IMR-90 (cell line): ENCODE results near the gene PCGF6. TPM values are rescaled to one million over a fixed set of nuclear protein-coding genes. Genes with fewer than 3 reads are reported as not detected.
A peak's percentile ranks its signal among the peaks of the same experiment; 100 is the strongest.

Source experiments
- ATAC-seq: fragments of 200-7000 bp; cut with Tn5 transposase; 2 replicates; pipeline ENCODE4 v1.9.1; 2020; ENCODE audit warnings: low read depth, mild to moderate bottlenecking, moderate library complexity
- BruUV-seq: library from RNA; stranded (reverse); fragments of 400-500 nt; replicated peaks from 2 replicates; lab custom pipeline; 2021; lab: Mats Ljungman, UMichigan
- CTCF ChIA-PET: fragments of 300-600 bp; formaldehyde crosslinking; extraction: SDS; loops from one replicate; lab custom pipeline; 2021; ENCODE audit warnings: antibody characterized with exemption; lab: Yijun Ruan, JAX
- POLR2A ChIA-PET: fragments of 300-600 bp; sonication (Branson Sonifier 250); formaldehyde crosslinking; loops from one replicate; lab custom pipeline; 2022; ENCODE audit warnings: antibody characterized with exemption; ENCODE audit not compliant: unreplicated experiment; lab: Charles Lee
- DNase-seq: peaks from one replicate; pipeline ENCODE4 v3.0.0; 2013
- H2AFZ ChIP-seq: replicated peaks from 2 replicates; pipeline ENCODE3; 2013; ENCODE audit warnings: low read length, mild to moderate bottlenecking; ENCODE audit not compliant: poor library complexity
- H2AK5ac ChIP-seq: 2 replicates; pipeline ENCODE4 v1.6.1; 2013; ENCODE audit warnings: low read depth, low read length, inconsistent platforms
- H2AK9ac ChIP-seq: replicated peaks from 2 replicates; pipeline ENCODE3; 2013; ENCODE audit warnings: mild to moderate bottlenecking, low read depth, low read length, moderate library complexity; ENCODE audit not compliant: poor library complexity
- H2BK120ac ChIP-seq: 2 replicates; pipeline ENCODE4 v1.6.1; 2013; ENCODE audit warnings: low read depth, low read length, inconsistent platforms
- H2BK15ac ChIP-seq: 3 replicates; pipeline ENCODE4 v1.6.1; 2013; ENCODE audit warnings: low read depth, low read length, inconsistent platforms
- H2BK20ac ChIP-seq: 2 replicates; pipeline ENCODE4 v1.6.1; 2013; ENCODE audit warnings: low read depth, mild to moderate bottlenecking, inconsistent platforms, low read length, moderate library complexity
- H2BK5ac ChIP-seq: 2 replicates; pipeline ENCODE4 v1.6.1; 2013; ENCODE audit warnings: mild to moderate bottlenecking, low read depth, low read length, inconsistent platforms; ENCODE audit not compliant: poor library complexity, severe bottlenecking
- H3K14ac ChIP-seq: replicated peaks from 2 replicates; pipeline ENCODE4 v1.6.1; 2013; ENCODE audit warnings: low read depth, low read length, inconsistent platforms
- H3K18ac ChIP-seq: 2 replicates; pipeline ENCODE4 v1.6.1; 2013; ENCODE audit warnings: low read depth, low read length, control low read depth
- H3K23ac ChIP-seq: 2 replicates; pipeline ENCODE4 v1.6.1; 2013; ENCODE audit warnings: low read depth, low read length, inconsistent platforms
- H3K27ac ChIP-seq: 2 replicates; pipeline ENCODE4 v1.5.1; 2013; ENCODE audit warnings: mild to moderate bottlenecking, control low read depth, low read length; ENCODE audit not compliant: insufficient read depth
- H3K27me3 ChIP-seq: 2 replicates; pipeline ENCODE4 v1.6.1; 2013; ENCODE audit warnings: low read length; ENCODE audit not compliant: control insufficient read depth, insufficient read depth
- H3K36me3 ChIP-seq: 2 replicates; pipeline ENCODE4 v1.6.1; 2013; ENCODE audit warnings: low read length, mixed read lengths; ENCODE audit not compliant: control insufficient read depth, insufficient read depth
- H3K4ac ChIP-seq: 2 replicates; pipeline ENCODE4 v1.6.1; 2013; ENCODE audit warnings: low read depth, low read length, inconsistent platforms
- H3K4me1 ChIP-seq: 2 replicates; pipeline ENCODE4 v1.6.1; 2013; ENCODE audit warnings: low read length, mixed read lengths; ENCODE audit not compliant: control insufficient read depth, insufficient read depth
- H3K4me2 ChIP-seq: 2 replicates; pipeline ENCODE4 v1.6.1; 2013; ENCODE audit warnings: low read depth, mild to moderate bottlenecking, control low read depth, low read length, moderate library complexity
- H3K4me3 ChIP-seq: 2 replicates; pipeline ENCODE4 v1.5.1; 2013; ENCODE audit warnings: low read depth, mild to moderate bottlenecking, control low read depth, low read length, moderate library complexity; ENCODE audit not compliant: insufficient read depth
- H3K56ac ChIP-seq: 2 replicates; pipeline ENCODE4 v1.6.1; 2013; ENCODE audit warnings: low read length, inconsistent platforms; ENCODE audit not compliant: insufficient read depth; ENCODE audit errors: extremely low read depth
- H3K79me1 ChIP-seq, 2 experiments: 2 replicates each; pipeline ENCODE4 v1.6.1; 2013; ENCODE audit warnings: low read length in 2 of 2, inconsistent platforms in 1 of 2, low read depth in 1 of 2
- H3K9ac ChIP-seq: 2 replicates; pipeline ENCODE4 v1.6.1; 2013; ENCODE audit warnings: low read depth, low read length, control low read depth
- H3K9me1 ChIP-seq: 2 replicates; pipeline ENCODE4 v1.6.1; 2013; ENCODE audit warnings: low read length, inconsistent platforms; ENCODE audit not compliant: insufficient read depth
- H3K9me3 ChIP-seq: 2 replicates; pipeline ENCODE4 v1.6.1; 2013; ENCODE audit warnings: low read length; ENCODE audit not compliant: control insufficient read depth, insufficient read depth
- H4K20me1 ChIP-seq: 2 replicates; pipeline ENCODE4 v1.6.1; 2013; ENCODE audit warnings: low read length, inconsistent platforms; ENCODE audit not compliant: insufficient read depth
- H4K5ac ChIP-seq: 2 replicates; pipeline ENCODE4 v1.6.1; 2013; ENCODE audit warnings: mild to moderate bottlenecking, low read depth, low read length, control low read depth
- H4K8ac ChIP-seq, 2 experiments: 2 replicates each; pipeline ENCODE4 v1.6.1; 2013; ENCODE audit warnings: low read depth in 2 of 2, low read length in 2 of 2, control low read depth in 1 of 2, inconsistent platforms in 1 of 2
- H4K91ac ChIP-seq: 2 replicates; pipeline ENCODE4 v1.6.1; 2013; ENCODE audit warnings: low read depth, low read length, inconsistent platforms; ENCODE audit not compliant: insufficient read depth
- CEBPB ChIP-seq: IDR thresholded peaks from 2 replicates; pipeline ENCODE4 v1.6.1; 2012; ENCODE audit warnings: low read depth, low read length, improper control_type of control experiment
- CHD1 ChIP-seq: IDR thresholded peaks from 2 replicates; pipeline ENCODE4 v1.6.1; 2012; ENCODE audit warnings: low read depth, low read length, improper control_type of control experiment
- CTCF ChIP-seq: conservative IDR thresholded peaks from 2 replicates; pipeline ENCODE4 v1.5.1; 2012; ENCODE audit warnings: mild to moderate bottlenecking, low read depth, low read length, improper control_type of control experiment
- MAZ ChIP-seq: IDR thresholded peaks from 2 replicates; pipeline ENCODE4 v1.6.1; 2012; ENCODE audit warnings: low read depth, mild to moderate bottlenecking, low read length, improper control_type of control experiment, moderate library complexity, borderline replicate concordance
- MXI1 ChIP-seq: IDR thresholded peaks from 2 replicates; pipeline ENCODE4 v1.6.1; 2012; ENCODE audit warnings: low read depth, mild to moderate bottlenecking, low read length, moderate library complexity, borderline replicate concordance
- NFE2L2 ChIP-seq: fragments of 150-350 bp; IDR thresholded peaks from 2 replicates; pipeline ENCODE4 v1.6.1; 2016; ENCODE audit warnings: low read depth, mild to moderate bottlenecking, low read length
- POLR2A ChIP-seq: IDR thresholded peaks from 2 replicates; pipeline ENCODE4 v1.6.1; 2012; ENCODE audit warnings: mild to moderate bottlenecking, low read depth, low read length
- SMC3 ChIP-seq: fragments of 150-350 bp; IDR thresholded peaks from 2 replicates; pipeline ENCODE4 v1.6.1; 2016; ENCODE audit warnings: low read depth, mild to moderate bottlenecking, antibody characterized with exemption, low read length, moderate library complexity
- USF2 ChIP-seq: fragments of 150-350 bp; IDR thresholded peaks from 2 replicates; pipeline ENCODE4 v1.6.1; 2017; ENCODE audit warnings: mild to moderate bottlenecking, antibody characterized with exemption, low read length, low read depth
- WGBS, 2 experiments: methylation state at CpG; one replicate each; pipeline versions ENCODE4 v1.1.5 to v1.1.7; 2013; ENCODE audit warnings: missing lambda C conversion rate in 2 of 2; ENCODE audit not compliant: insufficient read length in 1 of 2; ENCODE audit errors: extremely low coverage in 2 of 2; 5-methylcytosine and 5-hydroxymethylcytosine counted together
- dilution Hi-C: fragments of 300-500 bp; cut with HindIII; formaldehyde crosslinking; loops from one replicate; pipeline ENCODE4 v1.14.3; 2018; ENCODE audit warnings: low sequenced_read_pairs; ENCODE audit not compliant: unreplicated experiment
- in situ Hi-C: fragments of 300-500 bp; cut with MboI; formaldehyde crosslinking; loops from 3 replicates; pipeline ENCODE4 v1.14.3; 2019; ENCODE audit warnings: low sequenced_read_pairs, inconsistent platforms, mixed read lengths
- intact Hi-C: fragments of 100-400 bp; cut with micrococcal nuclease; formaldehyde crosslinking; loops from 2 replicates; pipeline ENCODE4 v1.10.0; 2022
- polyA plus RNA-seq, 3 experiments: library from polyadenylated mRNA; depleted of rRNA; stranded (reverse); fragments of >200 nt; gene quantifications; 2 replicates each; pipeline ENCODE4 v1.2.3, GENCODE V29; 2012; ENCODE audit warnings: low replicate concordance in 1 of 3
- total RNA-seq: library from RNA; depleted of rRNA; stranded (reverse); fragments of >200 nt; gene quantifications from 2 replicates; pipeline ENCODE4 v1.2.3, GENCODE V29; 2012

The PCGF6 gene
- total and polyA plus RNA-seq, 2 of the 4 experiments (the other 2 are of a cell fraction): 4.9 to 6.5 TPM

GRCh38 chr10:103367782-103368518 is 17.0 kb upstream of the PCGF6 start, which contains the start of gene TAF5:
TSS of gene TAF5 (plus strand) at chr10:103367976. CDS start at chr10:103367990, 14 bp downstream.
- Histone ChIP-seq H2BK120ac (no peak within 1 kb of the TSS), H3K14ac (0 out of 2 replicates have a peak within 1 kb of the TSS, but pooled peaks have one; percentile 39), H4K91ac (peak within 1 kb of the TSS; percentile 31), H3K23ac (peak within 1 kb of the TSS; percentile 74; the same call in 1 of the 2 replicates), H3K36me3 (no peaks in the 10 kb centered on the region), H3K9me3 (no peaks in the 10 kb centered on the region), H3K79me1 (peaks cover 3 to 26% of the 10 kb centered on the region in 2 experiments; a peak in 2 of 4 replicates), H3K4me3 (peak within 1 kb of the TSS; percentile 88), H2AK9ac (peak within 1 kb of the TSS; percentile 80), H3K4ac (peak within 1 kb of the TSS; percentile 10), H4K5ac (peak within 1 kb of the TSS; percentile 37), H3K27me3 (no peaks in the 10 kb centered on the region), H4K20me1 (no peaks in the 10 kb centered on the region), H3K4me2 (peak within 1 kb of the TSS; percentile 95), H3K9me1 (no peaks in the 10 kb centered on the region), H4K8ac (peak within 1 kb of the TSS; percentile 91), H2AK5ac (no peak within 1 kb of the TSS), H3K27ac (peak within 1 kb of the TSS; percentile 82), H2BK15ac (no peak within 1 kb of the TSS), H3K18ac (no peak within 1 kb of the TSS), H2AFZ (peak within 1 kb of the TSS; percentile 99), H3K9ac (peak within 1 kb of the TSS; percentile 84), H3K4me1 (no peaks in the 10 kb centered on the region), H2BK5ac (peak within 1 kb of the TSS; percentile 80), H2BK20ac (no peak within 1 kb of the TSS), H3K56ac (no peak within 1 kb of the TSS)
- ATAC-seq: peak; percentile 88
- peak; percentile 96 for DNase-seq
- TF ChIP-seq CEBPB (peak; percentile 69), NFE2L2 (no peak), POLR2A (peak; percentile 59; the same call in 1 of the 2 replicates), CHD1 (0 out of 2 replicates have a peak, but pooled peaks have one; percentile 71), MXI1 (peak; percentile 82; the same call in 1 of the 2 replicates), SMC3 (no peak), USF2 (0 out of 2 replicates have a peak, but pooled peaks have one; percentile 30), CTCF (no peak), MAZ (peak; percentile 84; the same call in 1 of the 2 replicates)
- dilution Hi-C loops (no loop called here), intact Hi-C loops (no loop called here), in situ Hi-C loops (no loop called here)
- ChIA-PET CTCF (no interaction called here), POLR2A (interaction anchor here (0.5 kb wide), 1 partner anchor 135 kb away, joined by 3 read pairs; no protein-coding TSS in a partner anchor)
- 0% methylated on average over 48 of the region's 81 CpGs; no CpG with 5 or more reads in 1 of the 2 experiments for WGBS, 2 experiments
- BruUV-seq: no TSS peak
